Neutrophil (primary cell): ENCODE results near the gene RIBC1.

Experiments
- H3K27ac ChIP-seq: fragments of 200-600 bp; sonication (generic); 2 replicates; pipeline ENCODE4 v1.5.1; 2016; ENCODE audit warnings: mild to moderate bottlenecking, moderate library complexity
- H3K27me3 ChIP-seq: fragments of 200-600 bp; sonication (generic); 2 replicates; pipeline ENCODE4 v1.6.0; 2016; ENCODE audit warnings: mild to moderate bottlenecking
- H3K36me3 ChIP-seq: fragments of 200-600 bp; sonication (generic); 2 replicates; pipeline ENCODE4 v1.5.1; 2017
- H3K4me1 ChIP-seq, 2 experiments: fragments of 200-600 bp in 1 of 2; sonication (generic) in 1 of 2; 1 replicate in 1 of 2; 2 replicates in 1 of 2; pipeline versions ENCODE4 v1.5.1 to v1.6.1; 2013 to 2016; ENCODE audit warnings: low read depth in 1 of 2, low read length in 1 of 2, mild to moderate bottlenecking in 1 of 2, moderate library complexity in 1 of 2; ENCODE audit not compliant: control insufficient read depth in 1 of 2, insufficient read depth in 1 of 2
- H3K4me3 ChIP-seq, 2 experiments: fragments of 200-600 bp in 1 of 2; sonication (generic) in 1 of 2; 1 replicate in 1 of 2; 2 replicates in 1 of 2; pipeline ENCODE4 v1.5.1; 2013 to 2016; ENCODE audit warnings: low read depth in 1 of 2, low read length in 1 of 2, mild to moderate bottlenecking in 1 of 2, moderate library complexity in 1 of 2
- H3K9me3 ChIP-seq: fragments of 200-600 bp; sonication (generic); 2 replicates; pipeline ENCODE4 v1.5.1; 2016
- TF ChIP-seq, protein P1 (sequence below): fragments of 200-600 bp; sonication (generic); IDR thresholded peaks from 2 replicates; pipeline ENCODE4 v1.5.1; 2016; ENCODE audit warnings: antibody characterized with exemption

The RIBC1 gene

GRCh38 chrX:53422861-53423306 lies at the start of gene RIBC1:
TSS of gene RIBC1 (plus strand) at chrX:53422873. CDS start at chrX:53426277, 3,404 bp downstream.
- H3K9me3 ChIP-seq, result no peaks in the 10 kb centered on the region
- peak within 1 kb of the TSS; percentile 93 for H3K27ac ChIP-seq
- H3K36me3 ChIP-seq, result no peaks in the 10 kb centered on the region
- peak within 1 kb of the TSS; percentile 78 to 88 for H3K4me3 ChIP-seq
- TF ChIP-seq, protein P1, sequence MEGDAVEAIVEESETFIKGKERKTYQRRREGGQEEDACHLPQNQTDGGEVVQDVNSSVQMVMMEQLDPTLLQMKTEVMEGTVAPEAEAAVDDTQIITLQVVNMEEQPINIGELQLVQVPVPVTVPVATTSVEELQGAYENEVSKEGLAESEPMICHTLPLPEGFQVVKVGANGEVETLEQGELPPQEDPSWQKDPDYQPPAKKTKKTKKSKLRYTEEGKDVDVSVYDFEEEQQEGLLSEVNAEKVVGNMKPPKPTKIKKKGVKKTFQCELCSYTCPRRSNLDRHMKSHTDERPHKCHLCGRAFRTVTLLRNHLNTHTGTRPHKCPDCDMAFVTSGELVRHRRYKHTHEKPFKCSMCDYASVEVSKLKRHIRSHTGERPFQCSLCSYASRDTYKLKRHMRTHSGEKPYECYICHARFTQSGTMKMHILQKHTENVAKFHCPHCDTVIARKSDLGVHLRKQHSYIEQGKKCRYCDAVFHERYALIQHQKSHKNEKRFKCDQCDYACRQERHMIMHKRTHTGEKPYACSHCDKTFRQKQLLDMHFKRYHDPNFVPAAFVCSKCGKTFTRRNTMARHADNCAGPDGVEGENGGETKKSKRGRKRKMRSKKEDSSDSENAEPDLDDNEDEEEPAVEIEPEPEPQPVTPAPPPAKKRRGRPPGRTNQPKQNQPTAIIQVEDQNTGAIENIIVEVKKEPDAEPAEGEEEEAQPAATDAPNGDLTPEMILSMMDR, result no peak
- H3K27me3 ChIP-seq, result no peaks in the 10 kb centered on the region
- peaks cover 7 to 23% of the 10 kb centered on the region in 2 experiments for H3K4me1 ChIP-seq

- Histone ChIP-seq H3K4me1 (peaks cover 4 to 6% of the 10 kb centered on the region in 2 experiments), H3K9me3 (no peaks in the 10 kb centered on the region), H3K4me3 (no peak overlapping the region), H3K27ac (no peak overlapping the region), H3K36me3 (peaks cover 7% of the 10 kb centered on the region), H3K27me3 (no peaks in the 10 kb centered on the region)
- TF ChIP-seq, protein P1, result no peak
Measured at GRCh38 chrX:53373307-53373706, 49.4 kb upstream of the RIBC1 start.

DNA sequence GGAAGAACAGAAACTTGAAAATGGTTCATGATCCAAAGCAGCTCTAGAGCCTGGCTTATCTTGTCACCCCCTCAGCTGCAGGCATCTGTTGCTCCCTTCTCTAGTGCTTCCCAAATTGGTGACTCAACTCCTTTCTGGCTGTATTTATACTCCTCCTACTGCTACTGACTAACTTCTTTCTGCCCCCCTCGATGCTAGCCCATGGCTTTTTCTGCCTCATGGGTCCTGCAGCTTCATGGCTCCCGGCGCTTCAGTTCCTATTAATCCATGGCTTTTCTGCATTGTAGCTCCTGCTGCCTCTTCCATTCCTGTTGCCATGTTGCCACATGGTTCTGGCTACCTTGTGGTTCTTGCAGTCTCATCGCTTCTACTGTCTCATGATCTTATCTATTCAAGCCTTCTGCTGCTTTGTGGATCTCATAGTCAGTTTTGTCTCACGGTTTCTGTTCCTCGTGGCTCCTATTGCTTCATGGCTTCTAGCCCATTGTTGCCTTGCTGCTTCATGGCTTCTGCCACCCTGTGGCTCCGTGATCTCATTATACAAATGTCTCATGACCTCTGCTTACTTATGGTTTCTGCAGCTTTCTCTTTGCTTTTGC lies 48.4 kb upstream of the RIBC1 start:
- Histone ChIP-seq H3K4me3 (no peak overlapping the region), H3K9me3 (no peaks in the 10 kb centered on the region), H3K27me3 (no peaks in the 10 kb centered on the region), H3K27ac (no peak overlapping the region), H3K4me1 (peaks cover 4 to 6% of the 10 kb centered on the region in 2 experiments), H3K36me3 (peaks cover 15% of the 10 kb centered on the region)
- TF ChIP-seq, protein P1, result no peak

DNA sequence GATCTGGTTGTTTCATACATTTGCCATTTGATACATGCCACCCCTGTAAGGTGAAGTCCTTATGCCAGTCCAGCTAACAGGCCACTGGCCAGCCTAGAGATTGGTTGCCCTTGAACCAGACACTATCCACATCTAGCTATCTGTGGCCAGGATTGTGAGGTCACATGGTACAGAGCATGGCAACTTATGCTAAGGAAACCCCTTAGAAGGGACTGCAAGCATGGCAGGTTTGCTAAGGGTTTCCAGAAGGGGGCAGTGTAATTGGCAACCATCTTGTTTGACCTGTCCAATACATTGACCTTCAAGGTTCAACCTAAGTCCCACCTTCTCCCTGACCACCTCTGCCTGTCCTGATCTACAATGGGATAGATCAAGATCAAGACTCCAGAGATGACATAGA lies 47.8 kb upstream of the RIBC1 start:
- Histone ChIP-seq H3K4me3 (no peak overlapping the region), H3K27me3 (no peaks in the 10 kb centered on the region), H3K36me3 (peaks cover 21% of the 10 kb centered on the region), H3K4me1 (peaks cover 4 to 6% of the 10 kb centered on the region in 2 experiments), H3K27ac (no peak overlapping the region), H3K9me3 (no peaks in the 10 kb centered on the region)
- TF ChIP-seq, protein P1, result no peak

DNA sequence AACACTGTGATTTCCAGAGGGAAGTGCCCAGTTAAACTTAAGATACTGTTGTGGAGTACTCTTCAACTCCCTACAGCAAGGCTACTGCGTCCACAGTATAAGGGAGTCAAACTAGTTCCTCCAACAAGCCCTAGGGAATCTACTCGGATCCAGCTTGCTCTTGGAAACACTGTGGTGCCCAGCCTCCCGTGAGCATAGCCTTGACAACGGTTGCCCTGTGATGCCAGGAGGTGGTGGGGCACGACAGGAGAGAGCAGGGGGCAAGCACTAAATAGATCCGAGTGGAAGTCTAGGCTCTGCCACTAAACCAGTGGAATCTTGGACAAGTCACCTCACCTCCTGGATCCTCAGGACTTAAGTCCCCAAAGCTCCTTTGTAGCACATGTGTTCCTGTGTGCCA lies 45.8 kb upstream of the RIBC1 start:
- TF ChIP-seq, protein P1, result no peak
- peaks cover 41% of the 10 kb centered on the region for H3K36me3 ChIP-seq
- H3K4me3 ChIP-seq, result no peak overlapping the region
- H3K27ac ChIP-seq, result no peak overlapping the region
- no peaks in the 10 kb centered on the region for H3K4me1 ChIP-seq
- no peaks in the 10 kb centered on the region for H3K9me3 ChIP-seq
- H3K27me3 ChIP-seq, result no peaks in the 10 kb centered on the region
